ENCODE data around the gene PTPN12. TPM values are rescaled to one million over a fixed set of nuclear protein-coding genes. Genes with fewer than 3 reads are reported as not detected.

The PTPN12 gene
- total and polyA plus RNA-seq, 7 donors = 21.5 to 158 (median 64.2) TPM

- H3K4me1 ChIP-seq = no peaks in the 10 kb centered on the region
- H3K9me3 ChIP-seq = no peaks in the 10 kb centered on the region
- intact Hi-C loops (cut with DNase I) = no loop called here
- H3K4me3 ChIP-seq = no peak overlapping the region
- H3K27ac ChIP-seq = no peak overlapping the region
- no peak for DNase-seq
- H3K27me3 ChIP-seq = no peaks in the 10 kb centered on the region
- H3K36me3 ChIP-seq = peaks cover 8 to 48% (median 15%) of the 10 kb centered on the region in 4 donors
- TF ChIP-seq EP300 (IDR thresholded peaks at IDR 0.05) = no peak
- TF ChIP-seq POLR2A (IDR thresholded peaks at IDR 0.05) = no peak
- TF ChIP-seq POLR2AphosphoS5 (IDR thresholded peaks at IDR 0.05) = no peak
- TF ChIP-seq, protein P1, sequence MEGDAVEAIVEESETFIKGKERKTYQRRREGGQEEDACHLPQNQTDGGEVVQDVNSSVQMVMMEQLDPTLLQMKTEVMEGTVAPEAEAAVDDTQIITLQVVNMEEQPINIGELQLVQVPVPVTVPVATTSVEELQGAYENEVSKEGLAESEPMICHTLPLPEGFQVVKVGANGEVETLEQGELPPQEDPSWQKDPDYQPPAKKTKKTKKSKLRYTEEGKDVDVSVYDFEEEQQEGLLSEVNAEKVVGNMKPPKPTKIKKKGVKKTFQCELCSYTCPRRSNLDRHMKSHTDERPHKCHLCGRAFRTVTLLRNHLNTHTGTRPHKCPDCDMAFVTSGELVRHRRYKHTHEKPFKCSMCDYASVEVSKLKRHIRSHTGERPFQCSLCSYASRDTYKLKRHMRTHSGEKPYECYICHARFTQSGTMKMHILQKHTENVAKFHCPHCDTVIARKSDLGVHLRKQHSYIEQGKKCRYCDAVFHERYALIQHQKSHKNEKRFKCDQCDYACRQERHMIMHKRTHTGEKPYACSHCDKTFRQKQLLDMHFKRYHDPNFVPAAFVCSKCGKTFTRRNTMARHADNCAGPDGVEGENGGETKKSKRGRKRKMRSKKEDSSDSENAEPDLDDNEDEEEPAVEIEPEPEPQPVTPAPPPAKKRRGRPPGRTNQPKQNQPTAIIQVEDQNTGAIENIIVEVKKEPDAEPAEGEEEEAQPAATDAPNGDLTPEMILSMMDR (IDR thresholded peaks at IDR 0.05) = no peak
Measured at GRCh38 chr7:77606562-77606961, 69.5 kb downstream of the PTPN12 start.

DNA sequence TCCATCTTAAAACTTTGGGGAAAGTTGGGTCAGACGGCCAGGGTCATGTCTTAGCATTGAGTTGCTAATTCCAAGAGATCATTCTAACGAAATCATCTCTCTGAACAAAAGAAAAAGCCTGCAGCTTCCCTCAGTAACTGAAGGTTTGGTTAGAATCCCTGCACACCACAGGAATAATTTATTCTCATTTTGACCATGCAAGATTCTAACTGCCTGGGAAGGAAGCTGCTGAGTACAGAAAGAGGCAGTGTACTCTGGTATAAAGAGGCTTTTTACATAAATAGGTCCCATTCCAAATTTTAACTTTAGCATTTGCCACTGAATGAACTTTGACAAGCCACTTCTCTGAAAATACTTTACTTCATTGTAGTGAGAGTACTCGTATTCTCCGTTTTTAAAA is 82.2 kb downstream of the PTPN12 start:
- Histone ChIP-seq H3K27me3 (no peaks in the 10 kb centered on the region), H3K4me1 (no peaks in the 10 kb centered on the region), H3K27ac (no peak overlapping the region), H3K36me3 (peaks cover 0 to 67% (median 9%) of the 10 kb centered on the region in 4 donors), H3K4me3 (no peak overlapping the region), H3K9me3 (no peaks in the 10 kb centered on the region)
- intact Hi-C loops (cut with DNase I) = no loop called here
- DNase-seq = no peak
- no peak for TF ChIP-seq EP300 (IDR thresholded peaks at IDR 0.05)
- TF ChIP-seq, protein P1 (IDR thresholded peaks at IDR 0.05) = no peak
- TF ChIP-seq POLR2AphosphoS5 (IDR thresholded peaks at IDR 0.05) = no peak
- no peak for TF ChIP-seq POLR2A (IDR thresholded peaks at IDR 0.05)
- 93 to 94% methylated on average over 4 of the region's 4 CpGs for WGBS, 2 donors

DNA sequence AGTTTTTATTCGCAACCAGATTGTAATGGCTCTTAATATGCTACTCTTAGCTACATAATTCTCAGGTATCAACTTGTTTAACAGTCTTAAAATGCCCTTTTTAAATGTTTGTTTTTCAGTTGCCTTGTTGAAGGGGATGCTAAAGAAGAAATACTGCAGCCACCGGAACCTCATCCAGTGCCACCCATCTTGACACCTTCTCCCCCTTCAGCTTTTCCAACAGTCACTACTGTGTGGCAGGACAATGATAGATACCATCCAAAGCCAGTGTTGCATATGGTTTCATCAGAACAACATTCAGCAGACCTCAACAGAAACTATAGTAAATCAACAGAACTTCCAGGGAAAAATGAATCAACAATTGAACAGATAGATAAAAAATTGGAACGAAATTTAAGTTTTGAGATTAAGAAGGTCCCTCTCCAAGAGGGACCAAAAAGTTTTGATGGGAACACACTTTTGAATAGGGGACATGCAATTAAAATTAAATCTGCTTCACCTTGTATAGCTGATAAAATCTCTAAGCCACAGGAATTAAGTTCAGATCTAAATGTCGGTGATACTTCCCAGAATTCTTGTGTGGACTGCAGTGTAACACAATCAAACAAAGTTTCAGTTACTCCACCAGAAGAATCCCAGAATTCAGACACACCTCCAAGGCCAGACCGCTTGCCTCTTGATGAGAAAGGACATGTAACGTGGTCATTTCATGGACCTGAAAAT is 89.7 kb downstream of the PTPN12 start:
- Histone ChIP-seq H3K27ac (no peak overlapping the region), H3K4me3 (no peak overlapping the region), H3K4me1 (no peaks in the 10 kb centered on the region), H3K36me3 (peaks cover 0 to 63% (median 16%) of the 10 kb centered on the region in 4 donors), H3K27me3 (no peaks in the 10 kb centered on the region), H3K9me3 (no peaks in the 10 kb centered on the region)
- WGBS, 2 donors = 94 to 98% methylated on average over 6 of the region's 6 CpGs
- TF ChIP-seq, protein P1 (IDR thresholded peaks at IDR 0.05) = no peak
- TF ChIP-seq POLR2AphosphoS5 (IDR thresholded peaks at IDR 0.05) = no peak
- no peak for TF ChIP-seq EP300 (IDR thresholded peaks at IDR 0.05)
- no peak for TF ChIP-seq POLR2A (IDR thresholded peaks at IDR 0.05)
- intact Hi-C loops (cut with DNase I) = no loop called here
- no peak for DNase-seq

- peaks cover 0 to 63% (median 15%) of the 10 kb centered on the region in 4 donors for H3K36me3 ChIP-seq
- TF ChIP-seq, protein P1 (IDR thresholded peaks at IDR 0.05) = no peak
- no peak for TF ChIP-seq EP300 (IDR thresholded peaks at IDR 0.05)
- no peak overlapping the region for H3K27ac ChIP-seq
- no peaks in the 10 kb centered on the region for H3K27me3 ChIP-seq
- DNase-seq = no peak
- H3K9me3 ChIP-seq = no peaks in the 10 kb centered on the region
- intact Hi-C loops (cut with DNase I) = no loop called here
- H3K4me1 ChIP-seq = no peaks in the 10 kb centered on the region
- no peak overlapping the region for H3K4me3 ChIP-seq
Measured at GRCh38 chr7:77627309-77627676, 90.2 kb downstream of the PTPN12 start.

GRCh38 chr7:77629797-77630196 is 92.7 kb downstream of the PTPN12 start:
- no peaks in the 10 kb centered on the region for H3K4me1 ChIP-seq
- intact Hi-C loops (cut with DNase I) = no loop called here
- WGBS, 2 donors = 94 to 95% methylated on average over 4 of the region's 4 CpGs
- TF ChIP-seq EP300 (IDR thresholded peaks at IDR 0.05) (no peak), POLR2A (IDR thresholded peaks at IDR 0.05) (no peak), POLR2AphosphoS5 (IDR thresholded peaks at IDR 0.05) (no peak)
- TF ChIP-seq, protein P1 (IDR thresholded peaks at IDR 0.05) = no peak
- H3K4me3 ChIP-seq = no peak overlapping the region
- no peak for DNase-seq
- no peak overlapping the region for H3K27ac ChIP-seq
- H3K9me3 ChIP-seq = no peaks in the 10 kb centered on the region
- H3K36me3 ChIP-seq = peaks cover 4 to 70% (median 20%) of the 10 kb centered on the region in 4 donors
- H3K27me3 ChIP-seq = no peaks in the 10 kb centered on the region

Measured in sigmoid colon (tissue), 7 donors.